Esophagus muscularis mucosa (tissue), 3 donors: ENCODE data around the gene CKS2.

Experiments used
- CTCF ChIP-seq, 3 experiments: fragments of 200-600 bp in 2 of 3; fragments of 450-650 bp in 1 of 3; sonication (generic) in 2 of 3; IDR thresholded peaks; one replicate each; pipeline ENCODE4 v1.5.1; 2017 to 2019; ENCODE audit warnings: antibody characterized with exemption in 3 of 3, mild to moderate bottlenecking in 2 of 3, moderate library complexity in 1 of 3
- EP300 ChIP-seq: sonication (generic); formaldehyde crosslinking; IDR thresholded peaks from one replicate; pipeline ENCODE4 v1.6.1; 2017; ENCODE audit warnings: antibody characterized with exemption

GRCh38 chr9:89325733-89326132 is 14.7 kb downstream of the CKS2 start:
- TF ChIP-seq CTCF (IDR thresholded peaks at IDR 0.05) (no peak), EP300 (no peak)
